HepG2 (cell line): Measurements from ENCODE around the gene GNAZ. TPM values are rescaled to one million over a fixed set of nuclear protein-coding genes. Genes with fewer than 3 reads are reported as not detected.

Experiments
- ATAC-seq: fragments of 200-7000 bp; cut with Tn5 transposase; 3 replicates; pipeline ENCODE4 v1.9.1; 2020; ENCODE audit warnings: mild to moderate bottlenecking, moderate library complexity
- BruUV-seq: library from RNA; stranded (reverse); fragments of 400-500 nt; replicated peaks from 2 replicates; lab custom pipeline; 2021; lab: Mats Ljungman, UMichigan
- CTCF ChIA-PET: fragments of 300-600 bp; formaldehyde crosslinking; extraction: SDS; loops from one replicate; lab custom pipeline; 2021; ENCODE audit warnings: low total read pairs, inconsistent platforms, low intra/inter-chr PET ratio; lab: Yijun Ruan, JAX
- POLR2A ChIA-PET: fragments of 350-600 bp; sonication (Branson Sonifier 250); formaldehyde crosslinking; loops from one replicate; lab custom pipeline; 2020; ENCODE audit warnings: antibody characterized with exemption, inconsistent platforms; lab: Yijun Ruan, JAX
- DNase-seq: peaks from one replicate; pipeline ENCODE4 v3.0.0-alpha.2; 2015; ENCODE audit warnings: low spot score
- FAIRE-seq: peaks from 3 replicates; lab custom pipeline; 2011; peaks lifted over from hg19 to GRCh38; lab: Jason Lieb, UNC
- H2AFZ ChIP-seq: one replicate; pipeline ENCODE4 v1.6.1; 2011; ENCODE audit warnings: low read length, inconsistent platforms
- H3K27ac ChIP-seq: fragments of 300-600 bp; 3 replicates; pipeline ENCODE4 v1.8.0; 2011; ENCODE audit warnings: mixed run types, mild to moderate bottlenecking, mixed read lengths, low read length, inconsistent platforms; ENCODE audit not compliant: insufficient read depth; ENCODE audit errors: extremely low read length
- H3K27me3 ChIP-seq, 2 experiments: fragments of 200-600 bp in 1 of 2; 2 replicates in 1 of 2; 3 replicates in 1 of 2; pipeline versions ENCODE4 v1.6.0 to v1.8.0; 2011; ENCODE audit warnings: low read length in 2 of 2, mild to moderate bottlenecking in 2 of 2, moderate library complexity in 2 of 2, inconsistent platforms in 1 of 2; ENCODE audit not compliant: insufficient read depth in 2 of 2, control insufficient read depth in 1 of 2
- H3K36me3 ChIP-seq, 2 experiments: fragments of 200-600 bp in 1 of 2; replicated peaks in 1 of 2; 2 replicates in 1 of 2; 3 replicates in 1 of 2; pipeline versions ENCODE4 v1.5.1 to v1.8.0; 2011; ENCODE audit warnings: low read length in 2 of 2, inconsistent platforms in 1 of 2; ENCODE audit not compliant: insufficient read depth in 2 of 2, control insufficient read depth in 1 of 2
- H3K4me1 ChIP-seq: 2 replicates; pipeline ENCODE4 v1.5.1; 2012; ENCODE audit warnings: low read length, inconsistent platforms; ENCODE audit not compliant: insufficient read depth
- H3K4me2 ChIP-seq: 2 replicates; pipeline ENCODE4 v1.6.0; 2011; ENCODE audit warnings: low read depth, low read length, inconsistent platforms
- H3K4me3 ChIP-seq, 3 experiments: fragments of 200-600 bp in 1 of 3; sonication (generic), shearing (Covaris generic) in 1 of 3; replicated peaks in 1 of 3; 2 replicates each; pipeline ENCODE4 v1.5.1; 2011 to 2016; ENCODE audit warnings: low read length in 3 of 3, inconsistent platforms in 2 of 3, low read depth in 2 of 3, mild to moderate bottlenecking in 2 of 3, control low read depth in 1 of 3, mixed read lengths in 1 of 3; ENCODE audit not compliant: insufficient read depth in 1 of 3
- H3K79me2 ChIP-seq: one replicate; pipeline ENCODE4 v1.6.1; 2011; ENCODE audit warnings: low read length, inconsistent platforms; ENCODE audit not compliant: insufficient read depth
- H3K9ac ChIP-seq: 2 replicates; pipeline ENCODE4 v1.6.0; 2011; ENCODE audit warnings: mild to moderate bottlenecking, low read depth, low read length, inconsistent platforms; ENCODE audit not compliant: insufficient read depth
- H3K9me3 ChIP-seq: 2 replicates; pipeline ENCODE4 v1.5.1; 2012; ENCODE audit warnings: mild to moderate bottlenecking, low read length
- H4K20me1 ChIP-seq: 2 replicates; pipeline ENCODE4 v1.6.0; 2011; ENCODE audit warnings: inconsistent platforms, mild to moderate bottlenecking, low read length, moderate library complexity; ENCODE audit not compliant: insufficient read depth
- CCAR2 ChIP-seq: fragments of 200-400 bp; formaldehyde crosslinking; optimal IDR thresholded peaks from 2 replicates; pipeline ENCODE3; 2018; ENCODE audit warnings: low read depth, mild to moderate bottlenecking, low read length, moderate library complexity
- E2F5 ChIP-seq: sonication (generic); formaldehyde crosslinking; conservative IDR thresholded peaks from 2 replicates; pipeline ENCODE4 v1.4.0; 2020; ENCODE audit warnings: missing genetic modification reagents
- GATA4 ChIP-seq: sonication (generic); IDR thresholded peaks from 2 replicates; pipeline ENCODE4 v1.6.1; 2016; ENCODE audit warnings: antibody characterized with exemption, low read depth, borderline replicate concordance
- HDAC1 ChIP-seq: sonication (generic); formaldehyde crosslinking; IDR thresholded peaks from 2 replicates; pipeline ENCODE4 v1.5.1; 2020; ENCODE audit warnings: mild to moderate bottlenecking, missing genetic modification reagents
- HNRNPK ChIP-seq: fragments of 200-400 bp; formaldehyde crosslinking; IDR thresholded peaks from 2 replicates; pipeline ENCODE4 v1.6.1; 2018; ENCODE audit warnings: low read length, low read depth, moderate library complexity, mild to moderate bottlenecking; ENCODE audit not compliant: poor library complexity, severe bottlenecking
- IKZF4 ChIP-seq: sonication (generic); formaldehyde crosslinking; IDR thresholded peaks from 2 replicates; pipeline ENCODE4 v1.5.1; 2020; ENCODE audit warnings: borderline replicate concordance, mild to moderate bottlenecking, low read depth, missing genetic modification reagents; ENCODE audit errors: not compliant biosample characterization
- MLLT10 ChIP-seq: sonication (generic); formaldehyde crosslinking; IDR thresholded peaks from 2 replicates; pipeline ENCODE4 v1.4.0; 2020; ENCODE audit warnings: missing genetic modification reagents
- SIN3B ChIP-seq: fragments of 150-350 bp; IDR thresholded peaks from 2 replicates; pipeline ENCODE4 v1.6.1; 2014; ENCODE audit warnings: low read length
- SRSF4 ChIP-seq: fragments of 200-400 bp; formaldehyde crosslinking; IDR thresholded peaks from one replicate; pipeline ENCODE4 v1.6.1; 2018; ENCODE audit warnings: mild to moderate bottlenecking, low read depth, low read length, moderate library complexity; ENCODE audit not compliant: poor library complexity, severe bottlenecking
- SUZ12 ChIP-seq: fragments of 150-350 bp; IDR thresholded peaks from 2 replicates; pipeline ENCODE4 v1.6.1; 2014; ENCODE audit warnings: low read depth, low read length
- ZNF18 ChIP-seq: sonication (generic); formaldehyde crosslinking; IDR thresholded peaks from 2 replicates; pipeline ENCODE4 v1.8.0; 2022; ENCODE audit warnings: mild to moderate bottlenecking, missing genetic modification reagents; ENCODE audit not compliant: insufficient replicate concordance
- WGBS: methylation state at CpG from one replicate; pipeline ENCODE4 v1.1.6; 2017; ENCODE audit warnings: low lambda C conversion rate; 5-methylcytosine and 5-hydroxymethylcytosine counted together
- in situ Hi-C: cut with HindIII; loops from 2 replicates; pipeline ENCODE4 v1.10.0; 2017; ENCODE audit warnings: low pct_unique_long_range_greater_than_20kb; ENCODE audit not compliant: extremely low pct_ligation_motif_present
- intact Hi-C: fragments of 100-400 bp; cut with micrococcal nuclease; formaldehyde crosslinking; loops from one replicate; pipeline ENCODE4 v1.10.0; 2022; ENCODE audit not compliant: unreplicated experiment
- polyA plus RNA-seq, 8 experiments: library from polyadenylated mRNA; depleted of rRNA in 3 of 8; stranded (reverse) in 7 of 8; unstranded in 1 of 8; fragments of >200 nt; fragmentation: Illumina TruSeq in 4 of 8; extraction: Trizol in 4 of 8; gene quantifications; 2 replicates each; pipeline versions ENCODE4 v1.2.1 to v1.2.3, GENCODE V29; 2011 to 2016; ENCODE audit warnings: low read depth in 4 of 8, missing spikeins in 1 of 8, mixed read lengths in 1 of 8; ENCODE audit not compliant: insufficient read depth in 1 of 8
- total RNA-seq, 5 experiments: library from RNA; depleted of rRNA; stranded (reverse); fragments of >200 nt; fragmentation: Illumina TruSeq; extraction: Trizol; gene quantifications; 2 replicates each; pipeline ENCODE4 v1.2.3, GENCODE V29; 2016; ENCODE audit warnings: low read depth in 1 of 5

GNAZ gene
- total and polyA plus RNA-seq, 2 of the 13 experiments (the other 11 are each of a cell fraction or from before 2014, with no cell fraction given) = 11.4 to 22.3 TPM

- 100% methylated on average over 3 of the region's 3 CpGs for WGBS
- no peak overlapping the region for H2AFZ ChIP-seq
Observed at GRCh38 chr22:23090457-23090835, 20.1 kb downstream of the GNAZ start.

GRCh38 chr22:23091760-23092159, 21.4 kb downstream of the GNAZ start:
- Histone ChIP-seq H3K79me2 (no peaks in the 10 kb centered on the region), H3K4me3 (no peak overlapping the region), H3K27ac (no peak overlapping the region), H3K36me3 (peaks cover 8 to 11% of the 10 kb centered on the region in 2 experiments; a peak in 3 of 5 replicates), H2AFZ (no peak overlapping the region), H3K4me1 (peaks cover 15% of the 10 kb centered on the region), H3K27me3 (no peaks in the 10 kb centered on the region), H3K9me3 (no peaks in the 10 kb centered on the region), H4K20me1 (peaks cover 5% of the 10 kb centered on the region; the same call in 1 of the 2 replicates), H3K4me2 (no peak overlapping the region), H3K9ac (no peak overlapping the region)
- 92% methylated on average over 2 of the region's 2 CpGs for WGBS
- ChIA-PET POLR2A (no interaction called here), CTCF (no interaction called here)
- TF ChIP-seq CCAR2 (no peak), SIN3B (no peak), SRSF4 (no peak), MLLT10 (CRISPR knock-in tag) (no peak), E2F5 (CRISPR knock-in tag) (no peak), GATA4 (no peak), SUZ12 (no peak), IKZF4 (CRISPR knock-in tag) (no peak), ZNF18 (CRISPR knock-in tag) (no peak)
- intact Hi-C loops = no loop called here
- BruUV-seq = no TSS peak
- DNase-seq (no peak), ATAC-seq (no peak), FAIRE-seq (no peak)
- in situ Hi-C loops = no loop called here

More at GRCh38 chr22:23090457-23090835, 20.1 kb downstream of the GNAZ start:
- POLR2A ChIA-PET = no interaction called here
- FAIRE-seq = no peak
- in situ Hi-C loops (no loop called here), intact Hi-C loops (no loop called here)
- Histone ChIP-seq H4K20me1 (peaks cover 5% of the 10 kb centered on the region; the same call in 1 of the 2 replicates), H3K4me2 (no peak overlapping the region), H3K79me2 (peaks cover 3% of the 10 kb centered on the region), H3K4me3 (no peak overlapping the region), H3K36me3 (peaks cover 3 to 4% of the 10 kb centered on the region in 2 experiments; a peak in 2 of 5 replicates), H3K27me3 (no peaks in the 10 kb centered on the region), H3K9me3 (no peaks in the 10 kb centered on the region), H3K4me1 (peaks cover 26% of the 10 kb centered on the region), H3K9ac (no peak overlapping the region), H3K27ac (no peak overlapping the region)
- TF ChIP-seq HNRNPK (no peak), HDAC1 (CRISPR knock-in tag) (no peak)
- no TSS peak for BruUV-seq
- ATAC-seq = no peak
- DNase-seq = no peak
- CTCF ChIA-PET = no interaction called here
